Stomach (tissue), 4 donors: ENCODE measurements around the gene VAV3.

ENCODE experiments used
- EP300 ChIP-seq: sonication (generic); formaldehyde crosslinking; IDR thresholded peaks from one replicate; pipeline ENCODE4 v1.6.1; 2017; ENCODE audit warnings: antibody characterized with exemption
- POLR2AphosphoS5 ChIP-seq, 3 donors: sonication (generic); formaldehyde crosslinking; IDR thresholded peaks; one replicate each; pipeline ENCODE4 v1.6.1; 2016; ENCODE audit warnings: antibody characterized with exemption in 3 of 3

DNA sequence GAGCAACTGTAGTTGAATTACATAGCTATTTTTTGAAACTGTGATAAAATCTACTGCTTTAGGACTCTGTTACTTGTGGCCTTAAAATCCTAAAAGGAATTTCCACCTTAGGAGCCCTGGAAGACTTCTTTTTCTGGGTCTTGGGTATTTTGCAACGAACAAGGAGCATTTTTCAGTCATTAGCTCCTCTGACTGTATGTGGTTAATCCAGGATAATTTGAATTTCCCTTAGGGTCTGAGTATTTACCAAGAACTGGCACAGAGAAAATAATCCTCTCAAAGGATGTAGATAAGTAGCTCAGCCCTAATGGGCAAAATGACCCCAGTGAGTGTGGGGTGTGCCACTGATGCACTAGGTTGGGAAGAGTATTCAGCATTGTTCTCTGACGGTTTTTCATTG lies 170.4 kb downstream of the VAV3 start:
- TF ChIP-seq POLR2AphosphoS5 (IDR thresholded peaks at IDR 0.05): no peak
- no peak for TF ChIP-seq EP300
